HepG2 (cell line): ENCODE measurements around the gene MRPL43. TPM values are rescaled to one million over a fixed set of nuclear protein-coding genes. Genes with fewer than 3 reads are reported as not detected.

ENCODE experiments used
- AKAP8 ChIP-seq: sonication (generic); formaldehyde crosslinking; IDR thresholded peaks from 2 replicates; pipeline ENCODE4 v1.5.1; 2020; ENCODE audit warnings: mild to moderate bottlenecking, missing genetic modification reagents
- MTA3 ChIP-seq: sonication (generic); formaldehyde crosslinking; IDR thresholded peaks from 2 replicates; pipeline ENCODE4 v1.4.0; 2020; ENCODE audit warnings: missing genetic modification reagents
- PITX1 ChIP-seq: sonication (generic); formaldehyde crosslinking; IDR thresholded peaks from 2 replicates; pipeline ENCODE4 v1.5.1; 2020; ENCODE audit warnings: mild to moderate bottlenecking, missing genetic modification reagents
- POLR2G ChIP-seq: fragments of 200-400 bp; formaldehyde crosslinking; IDR thresholded peaks from 2 replicates; pipeline ENCODE4 v1.6.1; 2018; ENCODE audit warnings: mild to moderate bottlenecking, low read depth, low read length, moderate library complexity
- RARA ChIP-seq: IDR thresholded peaks from 2 replicates; pipeline ENCODE4 v1.6.1; 2016; ENCODE audit warnings: missing genetic modification reagents, missing compliant biosample characterization
- RBM39 ChIP-seq: fragments of 200-400 bp; formaldehyde crosslinking; IDR thresholded peaks from one replicate; pipeline ENCODE4 v1.6.1; 2018; ENCODE audit warnings: antibody characterized with exemption, mild to moderate bottlenecking, low read depth, low read length; ENCODE audit not compliant: poor library complexity, severe bottlenecking
- RXRA ChIP-seq: sonication (generic); formaldehyde crosslinking; IDR thresholded peaks from 2 replicates; pipeline ENCODE4 v1.5.1; 2020; ENCODE audit warnings: missing genetic modification reagents
- SOX5 ChIP-seq: IDR thresholded peaks from 2 replicates; pipeline ENCODE4 v1.6.1; 2016; ENCODE audit warnings: borderline replicate concordance
- SP4 ChIP-seq: sonication (generic); formaldehyde crosslinking; IDR thresholded peaks from 2 replicates; pipeline ENCODE4 v1.8.1; 2023; ENCODE audit warnings: mild to moderate bottlenecking, missing genetic modification reagents
- TEAD3 ChIP-seq: optimal IDR thresholded peaks from 2 replicates; pipeline ENCODE3; 2016; ENCODE audit warnings: borderline replicate concordance
- ZNF552 ChIP-seq: sonication (generic); formaldehyde crosslinking; IDR thresholded peaks from 2 replicates; pipeline ENCODE4 v1.9.0; 2022; ENCODE audit warnings: missing genetic modification reagents, mild to moderate bottlenecking, borderline replicate concordance
- ZNF563 ChIP-seq: sonication (generic); formaldehyde crosslinking; IDR thresholded peaks from 2 replicates; pipeline ENCODE4 v1.8.0; 2022; ENCODE audit warnings: mild to moderate bottlenecking, moderate library complexity, missing genetic modification reagents
- ZNF629 ChIP-seq: sonication (generic); formaldehyde crosslinking; conservative IDR thresholded peaks from 2 replicates; pipeline ENCODE4 v1.5.0; 2020; ENCODE audit warnings: missing genetic modification reagents
- ZNF660 ChIP-seq: sonication (generic); formaldehyde crosslinking; IDR thresholded peaks from 2 replicates; pipeline ENCODE4 v1.5.1; 2020; ENCODE audit warnings: mild to moderate bottlenecking, low read depth, missing genetic modification reagents, borderline replicate concordance
- ZNF879 ChIP-seq: sonication (generic); formaldehyde crosslinking; IDR thresholded peaks from 2 replicates; pipeline ENCODE4 v1.8.1; 2023; ENCODE audit warnings: missing genetic modification reagents
- ZZZ3 ChIP-seq: sonication (generic); formaldehyde crosslinking; IDR thresholded peaks from 2 replicates; pipeline ENCODE4 v1.4.0; 2020; ENCODE audit warnings: missing genetic modification reagents, mild to moderate bottlenecking, borderline replicate concordance
- polyA plus RNA-seq, 8 experiments: library from polyadenylated mRNA; depleted of rRNA in 3 of 8; stranded (reverse) in 7 of 8; unstranded in 1 of 8; fragments of >200 nt; fragmentation: Illumina TruSeq in 4 of 8; extraction: Trizol in 4 of 8; gene quantifications; 2 replicates each; pipeline versions ENCODE4 v1.2.1 to v1.2.3, GENCODE V29; 2011 to 2016; ENCODE audit warnings: low read depth in 4 of 8, missing spikeins in 1 of 8, mixed read lengths in 1 of 8; ENCODE audit not compliant: insufficient read depth in 1 of 8
- total RNA-seq, 5 experiments: library from RNA; depleted of rRNA; stranded (reverse); fragments of >200 nt; fragmentation: Illumina TruSeq; extraction: Trizol; gene quantifications; 2 replicates each; pipeline ENCODE4 v1.2.3, GENCODE V29; 2016; ENCODE audit warnings: low read depth in 1 of 5
- TF ChIP-seq, protein P1 (sequence below): sonication (generic); formaldehyde crosslinking; IDR thresholded peaks from 2 replicates; pipeline ENCODE4 v1.4.0; 2020; ENCODE audit warnings: mild to moderate bottlenecking, missing genetic modification reagents
- TF ChIP-seq, protein P2 (sequence below): sonication (generic); formaldehyde crosslinking; IDR thresholded peaks from 2 replicates; pipeline ENCODE4 v1.5.0; 2020; ENCODE audit warnings: mild to moderate bottlenecking, missing genetic modification reagents, moderate library complexity
- TF ChIP-seq, protein P3 (sequence below): sonication (generic); formaldehyde crosslinking; IDR thresholded peaks from 2 replicates; pipeline ENCODE4 v1.4.0; 2020; ENCODE audit warnings: missing genetic modification reagents

MRPL43 gene
- total and polyA plus RNA-seq, 2 of the 13 experiments (the other 11 are each of a cell fraction or from before 2014, with no cell fraction given) = 71.0 to 73.7 TPM

DNA sequence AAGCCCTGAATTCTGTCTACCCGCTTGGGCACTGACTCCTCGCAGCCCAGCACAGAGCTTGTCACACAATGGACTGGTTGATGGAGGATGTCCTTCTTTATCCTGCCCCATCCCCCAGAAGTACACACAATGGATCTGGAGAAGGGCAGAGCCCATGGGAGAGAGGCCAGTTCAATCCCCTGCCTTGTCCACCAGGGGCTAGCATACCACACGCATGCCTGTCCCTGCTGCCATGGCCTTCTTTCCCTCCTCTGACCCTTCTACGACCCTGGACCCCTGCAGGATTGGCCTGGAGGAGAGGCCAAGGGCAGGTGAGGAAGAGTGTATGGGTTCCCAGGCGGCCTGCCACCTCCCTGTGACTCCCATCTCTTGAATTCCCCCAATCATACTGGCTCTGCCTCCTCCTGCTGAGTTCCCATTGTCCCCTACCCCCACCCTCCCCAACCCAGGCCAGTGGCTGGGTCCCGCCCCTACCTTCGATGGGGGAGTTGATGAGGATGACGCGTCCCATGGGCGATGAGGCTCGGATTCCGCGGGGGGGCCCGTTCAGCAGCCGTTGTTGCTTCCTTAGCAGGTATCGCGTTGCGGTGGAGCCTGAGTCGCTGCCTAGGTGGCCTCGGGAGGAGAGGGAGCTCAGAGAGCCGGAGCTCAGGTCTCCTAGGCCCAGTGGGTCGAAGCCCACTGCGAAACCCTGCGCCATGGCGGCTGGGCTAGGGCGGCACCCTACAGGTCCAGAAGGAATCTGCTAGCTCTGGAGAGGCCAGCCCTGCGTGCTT is 42.4 kb upstream of the MRPL43 start (continued):
- TF ChIP-seq, protein P1, sequence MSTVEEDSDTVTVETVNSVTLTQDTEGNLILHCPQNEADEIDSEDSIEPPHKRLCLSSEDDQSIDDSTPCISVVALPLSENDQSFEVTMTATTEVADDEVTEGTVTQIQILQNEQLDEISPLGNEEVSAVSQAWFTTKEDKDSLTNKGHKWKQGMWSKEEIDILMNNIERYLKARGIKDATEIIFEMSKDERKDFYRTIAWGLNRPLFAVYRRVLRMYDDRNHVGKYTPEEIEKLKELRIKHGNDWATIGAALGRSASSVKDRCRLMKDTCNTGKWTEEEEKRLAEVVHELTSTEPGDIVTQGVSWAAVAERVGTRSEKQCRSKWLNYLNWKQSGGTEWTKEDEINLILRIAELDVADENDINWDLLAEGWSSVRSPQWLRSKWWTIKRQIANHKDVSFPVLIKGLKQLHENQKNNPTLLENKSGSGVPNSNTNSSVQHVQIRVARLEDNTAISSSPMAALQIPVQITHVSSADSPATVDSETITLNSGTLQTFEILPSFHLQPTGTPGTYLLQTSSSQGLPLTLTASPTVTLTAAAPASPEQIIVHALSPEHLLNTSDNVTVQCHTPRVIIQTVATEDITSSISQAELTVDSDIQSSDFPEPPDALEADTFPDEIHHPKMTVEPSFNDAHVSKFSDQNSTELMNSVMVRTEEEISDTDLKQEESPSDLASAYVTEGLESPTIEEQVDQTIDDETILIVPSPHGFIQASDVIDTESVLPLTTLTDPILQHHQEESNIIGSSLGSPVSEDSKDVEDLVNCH = no peak
- TF ChIP-seq ZNF563 (CRISPR knock-in tag) (no peak), ZNF629 (no peak), ZNF879 (no peak), RXRA (CRISPR knock-in tag) (0 out of 2 replicates have a peak, but pooled peaks have one; percentile 28), SOX5 (no peak), ZZZ3 (CRISPR knock-in tag) (no peak), SP4 (0 out of 2 replicates have a peak, but pooled peaks have one; percentile 20), RBM39 (no peak), ZNF660 (CRISPR knock-in tag) (no peak), PITX1 (CRISPR knock-in tag) (no peak), POLR2G (no peak), RARA (CRISPR knock-in tag) (peak; percentile 62; the same call in 1 of the 2 replicates), MTA3 (no peak), AKAP8 (CRISPR knock-in tag) (no peak), ZNF552 (CRISPR knock-in tag) (no peak), TEAD3 (CRISPR knock-in tag) (peak; percentile 58)
- TF ChIP-seq, protein P2, sequence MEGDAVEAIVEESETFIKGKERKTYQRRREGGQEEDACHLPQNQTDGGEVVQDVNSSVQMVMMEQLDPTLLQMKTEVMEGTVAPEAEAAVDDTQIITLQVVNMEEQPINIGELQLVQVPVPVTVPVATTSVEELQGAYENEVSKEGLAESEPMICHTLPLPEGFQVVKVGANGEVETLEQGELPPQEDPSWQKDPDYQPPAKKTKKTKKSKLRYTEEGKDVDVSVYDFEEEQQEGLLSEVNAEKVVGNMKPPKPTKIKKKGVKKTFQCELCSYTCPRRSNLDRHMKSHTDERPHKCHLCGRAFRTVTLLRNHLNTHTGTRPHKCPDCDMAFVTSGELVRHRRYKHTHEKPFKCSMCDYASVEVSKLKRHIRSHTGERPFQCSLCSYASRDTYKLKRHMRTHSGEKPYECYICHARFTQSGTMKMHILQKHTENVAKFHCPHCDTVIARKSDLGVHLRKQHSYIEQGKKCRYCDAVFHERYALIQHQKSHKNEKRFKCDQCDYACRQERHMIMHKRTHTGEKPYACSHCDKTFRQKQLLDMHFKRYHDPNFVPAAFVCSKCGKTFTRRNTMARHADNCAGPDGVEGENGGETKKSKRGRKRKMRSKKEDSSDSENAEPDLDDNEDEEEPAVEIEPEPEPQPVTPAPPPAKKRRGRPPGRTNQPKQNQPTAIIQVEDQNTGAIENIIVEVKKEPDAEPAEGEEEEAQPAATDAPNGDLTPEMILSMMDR = peak; percentile 28; the same call in 1 of the 2 replicates
- TF ChIP-seq, protein P3, sequence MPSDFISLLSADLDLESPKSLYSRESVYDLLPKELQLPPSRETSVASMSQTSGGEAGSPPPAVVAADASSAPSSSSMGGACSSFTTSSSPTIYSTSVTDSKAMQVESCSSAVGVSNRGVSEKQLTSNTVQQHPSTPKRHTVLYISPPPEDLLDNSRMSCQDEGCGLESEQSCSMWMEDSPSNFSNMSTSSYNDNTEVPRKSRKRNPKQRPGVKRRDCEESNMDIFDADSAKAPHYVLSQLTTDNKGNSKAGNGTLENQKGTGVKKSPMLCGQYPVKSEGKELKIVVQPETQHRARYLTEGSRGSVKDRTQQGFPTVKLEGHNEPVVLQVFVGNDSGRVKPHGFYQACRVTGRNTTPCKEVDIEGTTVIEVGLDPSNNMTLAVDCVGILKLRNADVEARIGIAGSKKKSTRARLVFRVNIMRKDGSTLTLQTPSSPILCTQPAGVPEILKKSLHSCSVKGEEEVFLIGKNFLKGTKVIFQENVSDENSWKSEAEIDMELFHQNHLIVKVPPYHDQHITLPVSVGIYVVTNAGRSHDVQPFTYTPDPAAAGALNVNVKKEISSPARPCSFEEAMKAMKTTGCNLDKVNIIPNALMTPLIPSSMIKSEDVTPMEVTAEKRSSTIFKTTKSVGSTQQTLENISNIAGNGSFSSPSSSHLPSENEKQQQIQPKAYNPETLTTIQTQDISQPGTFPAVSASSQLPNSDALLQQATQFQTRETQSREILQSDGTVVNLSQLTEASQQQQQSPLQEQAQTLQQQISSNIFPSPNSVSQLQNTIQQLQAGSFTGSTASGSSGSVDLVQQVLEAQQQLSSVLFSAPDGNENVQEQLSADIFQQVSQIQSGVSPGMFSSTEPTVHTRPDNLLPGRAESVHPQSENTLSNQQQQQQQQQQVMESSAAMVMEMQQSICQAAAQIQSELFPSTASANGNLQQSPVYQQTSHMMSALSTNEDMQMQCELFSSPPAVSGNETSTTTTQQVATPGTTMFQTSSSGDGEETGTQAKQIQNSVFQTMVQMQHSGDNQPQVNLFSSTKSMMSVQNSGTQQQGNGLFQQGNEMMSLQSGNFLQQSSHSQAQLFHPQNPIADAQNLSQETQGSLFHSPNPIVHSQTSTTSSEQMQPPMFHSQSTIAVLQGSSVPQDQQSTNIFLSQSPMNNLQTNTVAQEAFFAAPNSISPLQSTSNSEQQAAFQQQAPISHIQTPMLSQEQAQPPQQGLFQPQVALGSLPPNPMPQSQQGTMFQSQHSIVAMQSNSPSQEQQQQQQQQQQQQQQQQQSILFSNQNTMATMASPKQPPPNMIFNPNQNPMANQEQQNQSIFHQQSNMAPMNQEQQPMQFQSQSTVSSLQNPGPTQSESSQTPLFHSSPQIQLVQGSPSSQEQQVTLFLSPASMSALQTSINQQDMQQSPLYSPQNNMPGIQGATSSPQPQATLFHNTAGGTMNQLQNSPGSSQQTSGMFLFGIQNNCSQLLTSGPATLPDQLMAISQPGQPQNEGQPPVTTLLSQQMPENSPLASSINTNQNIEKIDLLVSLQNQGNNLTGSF = no peak
